Lower leg skin (tissue), 3 donors: ENCODE measurements around the gene AS3MT.

Experiments
- CTCF ChIP-seq, 3 donors: fragments of 450-650 bp; IDR thresholded peaks; one replicate each; pipeline ENCODE4 v1.5.1; 2016; ENCODE audit warnings: antibody characterized with exemption in 3 of 3, mild to moderate bottlenecking in 3 of 3, moderate library complexity in 2 of 3
- POLR2A ChIP-seq, 2 donors: fragments of 450-650 bp; IDR thresholded peaks; one replicate each; pipeline ENCODE4 v1.6.1; 2016 to 2017; ENCODE audit warnings: antibody characterized with exemption in 2 of 2, mild to moderate bottlenecking in 1 of 2, moderate library complexity in 1 of 2

- TF ChIP-seq CTCF (IDR thresholded peaks at IDR 0.05) (no peak), POLR2A (IDR thresholded peaks at IDR 0.05) (no peak)
Observed at GRCh38 chr10:102949916-102950315, 80.6 kb downstream of the AS3MT start.
